ENCODE data around the gene TTC29. TPM values are rescaled to one million over a fixed set of nuclear protein-coding genes. Genes with fewer than 3 reads are reported as not detected.

The TTC29 gene
- polyA plus RNA-seq, 1 of the 3 experiments (the other 2 are of a cell fraction): not detected

DNA sequence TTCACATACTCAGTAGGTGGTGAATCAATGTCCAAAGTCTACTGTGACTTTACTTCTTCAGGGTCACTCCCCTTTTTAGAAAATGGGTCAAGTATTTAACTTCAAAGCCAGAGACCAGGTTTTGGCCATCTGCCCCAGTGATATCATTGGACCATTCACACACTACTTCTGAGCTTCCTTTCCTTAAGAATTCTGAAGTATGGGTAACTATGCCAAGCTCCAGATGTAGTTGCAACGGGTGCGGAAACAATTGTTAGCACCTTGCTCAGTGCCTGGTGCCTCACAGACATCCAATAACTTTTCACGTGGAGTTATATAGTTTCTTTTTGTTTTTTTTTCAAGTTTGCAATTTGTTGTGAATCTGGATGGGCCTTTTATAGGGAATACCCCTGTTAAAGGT, 62.6 kb downstream of the TTC29 start:
- Histone ChIP-seq H3K4me3 (ENCODE audit: low read depth in 2 of 2, low read length in 1 of 2) (no peak overlapping the region), H3K27ac (ENCODE audit: low read depth in 2 of 2, low read length in 1 of 2) (no peak overlapping the region), H2AFZ (ENCODE audit: low read depth) (no peak overlapping the region), H3K9me2 (no peaks in the 10 kb centered on the region), H3K9me3 (no peaks in the 10 kb centered on the region), H3K79me2 (ENCODE audit: insufficient read depth) (no peaks in the 10 kb centered on the region), H3K36me3 (replicated peaks in 1 of 2; ENCODE audit: control insufficient read depth in 1 of 2, insufficient read depth in 2 of 2, low read length in 1 of 2) (no peaks in the 10 kb centered on the region), H3F3A (replicated peaks; ENCODE audit: insufficient read depth) (no peaks in the 10 kb centered on the region), H3K4me1 (ENCODE audit: control insufficient read depth in 1 of 2, insufficient read depth in 2 of 2, low read depth in 1 of 2, low read length in 1 of 2) (no peaks in the 10 kb centered on the region; a peak in 1 of 4 replicates), H3K4me2 (no peak overlapping the region), H3K27me3 (ENCODE audit: insufficient read depth) (no peaks in the 10 kb centered on the region), H3K9ac (no peak overlapping the region), H4K20me1 (ENCODE audit: insufficient read depth) (no peaks in the 10 kb centered on the region)
- no peak for DNase-seq
- ChIA-PET CTCF (no interaction called here), POLR2A (no interaction called here)
- TF ChIP-seq RAD21 (IDR thresholded peaks at IDR 0.05; ENCODE audit: low read length) (no peak), TCF12 (IDR thresholded peaks at IDR 0.05) (no peak), TAF1 (IDR thresholded peaks at IDR 0.05; ENCODE audit: borderline replicate concordance, low read depth, low read length) (no peak), GABPA (IDR thresholded peaks at IDR 0.05; ENCODE audit: low read depth) (no peak), RXRA (IDR thresholded peaks at IDR 0.05; ENCODE audit: borderline replicate concordance, low read depth) (no peak), FOXM1 (IDR thresholded peaks at IDR 0.05; ENCODE audit: low read depth) (no peak), MXI1 (IDR thresholded peaks at IDR 0.05; ENCODE audit: low read depth, low read length) (no peak), SMC3 (IDR thresholded peaks at IDR 0.05; ENCODE audit: low read depth, low read length) (no peak), USF1 (IDR thresholded peaks at IDR 0.05; ENCODE audit: borderline replicate concordance, low read depth) (no peak), MEF2A (IDR thresholded peaks at IDR 0.05; ENCODE audit: borderline replicate concordance, low read depth) (no peak), FOXJ3 (CRISPR knock-in tag; IDR thresholded peaks at IDR 0.05) (no peak), GATA2 (CRISPR knock-in tag; IDR thresholded peaks at IDR 0.05) (no peak), EP300 (IDR thresholded peaks at IDR 0.05; ENCODE audit: borderline replicate concordance in 1 of 2, low read depth in 1 of 2, low read length in 1 of 2) (no peak), RFX5 (IDR thresholded peaks at IDR 0.05; ENCODE audit: low read length) (no peak)
- TF ChIP-seq, protein P1, sequence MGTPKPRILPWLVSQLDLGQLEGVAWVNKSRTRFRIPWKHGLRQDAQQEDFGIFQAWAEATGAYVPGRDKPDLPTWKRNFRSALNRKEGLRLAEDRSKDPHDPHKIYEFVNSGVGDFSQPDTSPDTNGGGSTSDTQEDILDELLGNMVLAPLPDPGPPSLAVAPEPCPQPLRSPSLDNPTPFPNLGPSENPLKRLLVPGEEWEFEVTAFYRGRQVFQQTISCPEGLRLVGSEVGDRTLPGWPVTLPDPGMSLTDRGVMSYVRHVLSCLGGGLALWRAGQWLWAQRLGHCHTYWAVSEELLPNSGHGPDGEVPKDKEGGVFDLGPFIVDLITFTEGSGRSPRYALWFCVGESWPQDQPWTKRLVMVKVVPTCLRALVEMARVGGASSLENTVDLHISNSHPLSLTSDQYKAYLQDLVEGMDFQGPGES (IDR thresholded peaks at IDR 0.05; ENCODE audit: low read depth, low read length): no peak
- TF ChIP-seq, protein P2, sequence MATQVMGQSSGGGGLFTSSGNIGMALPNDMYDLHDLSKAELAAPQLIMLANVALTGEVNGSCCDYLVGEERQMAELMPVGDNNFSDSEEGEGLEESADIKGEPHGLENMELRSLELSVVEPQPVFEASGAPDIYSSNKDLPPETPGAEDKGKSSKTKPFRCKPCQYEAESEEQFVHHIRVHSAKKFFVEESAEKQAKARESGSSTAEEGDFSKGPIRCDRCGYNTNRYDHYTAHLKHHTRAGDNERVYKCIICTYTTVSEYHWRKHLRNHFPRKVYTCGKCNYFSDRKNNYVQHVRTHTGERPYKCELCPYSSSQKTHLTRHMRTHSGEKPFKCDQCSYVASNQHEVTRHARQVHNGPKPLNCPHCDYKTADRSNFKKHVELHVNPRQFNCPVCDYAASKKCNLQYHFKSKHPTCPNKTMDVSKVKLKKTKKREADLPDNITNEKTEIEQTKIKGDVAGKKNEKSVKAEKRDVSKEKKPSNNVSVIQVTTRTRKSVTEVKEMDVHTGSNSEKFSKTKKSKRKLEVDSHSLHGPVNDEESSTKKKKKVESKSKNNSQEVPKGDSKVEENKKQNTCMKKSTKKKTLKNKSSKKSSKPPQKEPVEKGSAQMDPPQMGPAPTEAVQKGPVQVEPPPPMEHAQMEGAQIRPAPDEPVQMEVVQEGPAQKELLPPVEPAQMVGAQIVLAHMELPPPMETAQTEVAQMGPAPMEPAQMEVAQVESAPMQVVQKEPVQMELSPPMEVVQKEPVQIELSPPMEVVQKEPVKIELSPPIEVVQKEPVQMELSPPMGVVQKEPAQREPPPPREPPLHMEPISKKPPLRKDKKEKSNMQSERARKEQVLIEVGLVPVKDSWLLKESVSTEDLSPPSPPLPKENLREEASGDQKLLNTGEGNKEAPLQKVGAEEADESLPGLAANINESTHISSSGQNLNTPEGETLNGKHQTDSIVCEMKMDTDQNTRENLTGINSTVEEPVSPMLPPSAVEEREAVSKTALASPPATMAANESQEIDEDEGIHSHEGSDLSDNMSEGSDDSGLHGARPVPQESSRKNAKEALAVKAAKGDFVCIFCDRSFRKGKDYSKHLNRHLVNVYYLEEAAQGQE (IDR thresholded peaks at IDR 0.05; ENCODE audit: low read depth, low read length): no peak
- 62% methylated on average over 3 of the region's 3 CpGs for WGBS (ENCODE audit: low lambda C conversion rate)

Data from SK-N-SH (cell line).